Posterior cingulate gyrus (tissue), 11 donors: ENCODE measurements around the gene MYOG.

Source experiments
- DNase-seq, 10 donors: peaks; one replicate each; pipeline versions ENCODE4 v3.0.0 to v3.0.0-alpha.2; 2020 to 2021; ENCODE audit warnings: mixed read lengths in 3 of 10
- intact Hi-C: fragments of 100-400 bp; cut with DNase I; formaldehyde crosslinking; loops from one replicate; pipeline ENCODE4 v1.15.1; 2023

The MYOG gene

DNA sequence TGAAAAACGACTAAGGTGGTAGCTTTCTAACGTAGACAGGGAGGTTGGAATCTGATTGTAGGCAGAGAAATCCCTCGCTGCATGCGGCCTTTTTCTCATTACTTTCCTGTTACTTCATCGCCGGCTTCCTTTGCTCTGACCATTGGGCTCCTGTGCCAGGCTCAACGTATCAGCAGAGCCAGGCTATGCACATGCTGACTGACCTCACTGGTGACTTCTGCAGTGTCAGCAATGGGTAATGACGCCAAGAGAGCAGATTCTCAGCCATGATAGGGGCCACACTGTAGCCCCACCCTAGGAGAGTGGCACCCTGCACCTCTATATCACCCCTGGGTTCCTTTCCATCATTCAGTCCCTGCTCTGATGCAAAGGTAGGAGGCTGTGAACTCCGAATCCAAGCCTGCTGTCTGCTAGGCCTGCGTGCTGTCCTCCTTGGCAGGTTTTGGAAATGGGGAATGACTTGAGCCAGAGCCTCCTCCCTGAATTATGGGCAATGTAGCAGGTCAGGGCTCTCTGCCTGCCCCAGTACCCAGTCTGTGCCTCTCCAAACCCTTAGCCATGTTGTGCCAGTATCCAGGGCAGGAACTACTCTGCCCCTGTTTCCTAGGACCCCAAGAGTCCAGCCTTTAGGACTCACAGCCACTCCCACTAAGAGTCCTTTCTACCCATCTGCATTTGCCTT, 48.2 kb downstream of the MYOG start:
- no peak for DNase-seq
- intact Hi-C loops, result loop anchor here (5.0 kb wide), 2 partner anchors 90 to 230 kb away; partner anchors contain the start of gene ADORA1

DNA sequence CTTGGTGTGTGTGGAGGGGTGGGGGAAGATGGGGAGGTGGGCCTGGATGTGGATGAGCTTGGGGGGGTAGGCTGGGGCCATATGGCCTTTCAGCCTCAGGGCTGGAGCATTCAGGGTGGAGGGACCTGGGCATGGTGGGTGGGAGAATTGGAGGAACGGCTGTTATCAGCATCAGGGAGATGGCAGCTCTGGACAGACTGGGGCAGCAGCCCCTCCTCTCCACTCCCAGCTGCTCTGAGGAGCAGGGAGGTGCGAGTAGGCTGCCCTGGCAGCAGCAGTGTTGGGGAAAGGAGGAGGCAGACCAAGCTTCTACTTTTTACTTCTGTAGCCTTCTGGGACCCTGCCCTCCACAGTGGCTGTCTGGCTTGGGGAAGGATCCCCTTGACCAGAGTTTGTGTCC, 49.3 kb downstream of the MYOG start:
- intact Hi-C loops, result loop anchor here (5.0 kb wide), 2 partner anchors 91 to 231 kb away; partner anchors contain the start of gene ADORA1
- no peak for DNase-seq

GRCh38 chr1:203036135-203036534, 49.7 kb downstream of the MYOG start:
- intact Hi-C loops, result loop anchor here (5.0 kb wide), 2 partner anchors 91 to 231 kb away; partner anchors contain the start of gene ADORA1
- DNase-seq, result no peak

DNA sequence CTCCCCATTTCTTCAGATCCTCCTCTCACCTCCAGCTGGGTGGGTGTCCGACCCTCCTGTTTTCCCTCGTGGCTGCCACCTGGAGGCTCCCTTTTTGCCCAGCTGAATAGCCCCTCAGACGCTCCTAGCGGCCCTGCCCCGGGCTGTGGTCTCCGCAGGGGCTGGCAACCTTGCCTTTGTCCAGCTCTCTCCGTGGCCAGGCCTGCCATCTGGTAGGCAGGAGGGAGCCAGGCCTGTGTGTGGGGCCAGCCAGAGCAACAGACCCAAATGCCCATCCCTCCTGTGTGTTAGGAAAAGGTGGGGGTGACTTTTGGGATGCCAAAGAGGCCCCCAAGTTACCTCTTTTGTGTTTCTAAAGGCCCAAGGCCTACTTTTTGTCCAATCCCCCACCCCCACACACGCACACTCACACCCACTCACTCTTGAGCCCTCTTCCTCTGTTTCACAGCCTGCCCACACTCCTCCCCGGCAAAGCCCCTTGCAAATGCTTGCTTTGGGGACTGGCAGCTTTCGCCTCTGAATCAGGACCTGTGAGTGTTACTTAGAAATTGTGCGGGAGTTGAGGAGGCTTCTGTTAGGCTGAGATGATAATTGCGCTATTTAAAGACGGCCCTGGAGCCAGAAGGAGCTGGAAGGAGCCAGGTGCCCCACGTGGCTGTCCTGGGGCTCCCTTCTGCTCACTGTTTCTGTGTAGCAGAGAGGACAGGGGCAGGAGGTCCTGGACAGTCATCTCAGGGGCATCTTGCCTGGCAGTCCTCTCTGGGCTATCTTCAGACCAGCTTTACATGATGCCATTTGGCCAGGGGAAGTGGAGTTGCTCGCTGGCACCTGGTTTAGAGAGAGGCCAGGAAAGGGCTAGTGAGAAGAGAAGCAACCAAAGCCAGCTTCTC, 50.5 kb downstream of the MYOG start:
- intact Hi-C loops, result loop anchor here (5.0 kb wide), 2 partner anchors 92 to 232 kb away; partner anchors contain the start of gene ADORA1
- peak in 1 of 10 donors; percentile 81 for DNase-seq

DNA sequence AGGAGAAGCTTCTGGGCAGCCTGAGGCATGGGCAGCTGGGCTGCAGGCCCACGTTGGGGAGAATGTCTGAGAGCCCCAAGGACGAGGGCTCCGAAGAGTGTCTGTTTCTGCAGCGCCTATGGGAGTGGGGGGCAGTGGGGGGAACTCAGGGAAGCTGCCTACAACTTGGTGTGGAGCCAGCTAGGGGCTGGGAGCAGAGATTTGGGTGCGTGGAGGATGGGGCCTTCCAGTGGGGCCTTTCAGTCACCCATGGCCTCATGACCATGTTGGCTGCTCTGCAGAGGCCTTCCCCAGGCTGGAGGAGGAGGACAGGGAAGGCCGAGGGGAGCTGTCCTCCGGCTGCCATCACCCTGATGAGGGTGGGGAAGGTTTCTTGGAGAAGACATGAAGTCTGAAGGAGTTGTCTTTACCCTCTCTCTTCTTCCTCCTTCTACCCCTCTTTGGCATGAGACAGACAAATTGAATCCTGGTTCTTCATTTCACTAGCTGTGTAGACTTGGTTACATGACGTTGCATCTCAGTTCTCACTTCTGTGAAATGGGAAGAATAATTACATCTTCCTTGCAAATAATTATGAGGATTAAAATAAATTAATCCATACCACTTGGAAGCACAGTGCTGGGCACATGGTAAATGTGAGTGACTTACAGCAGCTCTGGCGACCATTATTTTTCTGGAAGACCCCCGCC, 51.2 kb downstream of the MYOG start:
- no peak for DNase-seq
- intact Hi-C loops, result loop anchor here (5.0 kb wide), 2 partner anchors 93 to 233 kb away; partner anchors contain the start of gene ADORA1

- no peak for DNase-seq
- intact Hi-C loops, result no loop called here
Observed at GRCh38 chr1:203033917-203034316, 51.9 kb downstream of the MYOG start.

- DNase-seq, result no peak
- intact Hi-C loops, result no loop called here
Observed at GRCh38 chr1:203033287-203033686, 52.5 kb downstream of the MYOG start.
